ENCODE results near the gene UBE2G2. TPM values are rescaled to one million over a fixed set of nuclear protein-coding genes. Genes with fewer than 3 reads are reported as not detected.

Gene UBE2G2
- total RNA-seq, 1 experiment from 2014 or later: 121 TPM

GRCh38 chr21:44840771-44841170, 39.2 kb upstream of the UBE2G2 start:
- no peaks in the 10 kb centered on the region for H3K36me3 Mint-ChIP-seq (ENCODE audit: insufficient read depth in 1 of 3, low read depth in 3 of 3)
- H3K4me3 Mint-ChIP-seq: no peak overlapping the region
- Histone ChIP-seq H2BK15ac (ENCODE audit: low read depth, low read length) (no peak overlapping the region), H3K79me1 (ENCODE audit: insufficient read depth, low read depth, low read length, poor library complexity, severe bottlenecking) (no peaks in the 10 kb centered on the region), H3K14ac (ENCODE audit: insufficient read depth, low read length) (no peak overlapping the region), H4K91ac (ENCODE audit: insufficient read length, low read depth, low read length) (no peak overlapping the region), H3K27me3 (ENCODE audit: insufficient read depth, low read length) (no peaks in the 10 kb centered on the region), H3K27ac (ENCODE audit: insufficient read length, low read depth, low read length) (no peak overlapping the region), H3K23me2 (ENCODE audit: insufficient read length, low read depth, low read length, poor library complexity, severe bottlenecking) (no peaks in the 10 kb centered on the region), H2AFZ (ENCODE audit: low read length) (no peak overlapping the region), H3K4me1 (ENCODE audit: insufficient read depth, low read length) (0 out of 2 replicates have a peak, but pooled peaks cover 2% of the 10 kb centered on the region), H3K9ac (ENCODE audit: extremely low read depth, insufficient read length, low read length) (no peak overlapping the region), H4K8ac (replicated peaks; ENCODE audit: insufficient read length, low read depth, low read length) (no peak overlapping the region), H4K20me1 (ENCODE audit: control insufficient read depth, insufficient read depth, insufficient read length) (no peaks in the 10 kb centered on the region), H4K5ac (ENCODE audit: insufficient read length, low read depth, low read length) (no peak overlapping the region), H2BK120ac (ENCODE audit: low read depth, low read length, poor library complexity, severe bottlenecking) (no peak overlapping the region), H3K9me3 (ENCODE audit: control insufficient read depth, low read depth, low read length) (no peaks in the 10 kb centered on the region), H3K4me2 (ENCODE audit: insufficient read depth, insufficient read length, low read length) (no peak overlapping the region), H2BK12ac (ENCODE audit: insufficient read length, low read depth, low read length) (no peak overlapping the region), H2BK20ac (ENCODE audit: low read depth, low read length, poor library complexity, severe bottlenecking) (no peak overlapping the region), H2AK5ac (ENCODE audit: insufficient read length, low read length) (no peak overlapping the region), H3K18ac (ENCODE audit: insufficient read length, low read depth, low read length) (no peak overlapping the region), H2BK5ac (ENCODE audit: insufficient read length, low read length) (no peak overlapping the region), H3K23ac (ENCODE audit: insufficient read length, low read depth, low read length) (no peak overlapping the region), H3T11ph (ENCODE audit: low read length) (no peak overlapping the region), H3K4ac (ENCODE audit: low read depth, low read length) (no peak overlapping the region), H3K56ac (ENCODE audit: insufficient read length, low read depth, low read length) (no peak overlapping the region), H3K79me2 (ENCODE audit: insufficient read depth, low read length) (no peaks in the 10 kb centered on the region)
- H3K27ac Mint-ChIP-seq: no peak overlapping the region; a peak in 1 of 7 replicates
- TF ChIP-seq CTCF (conservative IDR thresholded peaks at IDR 0.05): no peak
- H3K9me3 Mint-ChIP-seq: no peaks in the 10 kb centered on the region
- H3K27me3 Mint-ChIP-seq (ENCODE audit: low read depth): peaks cover 3% of the 10 kb centered on the region; the same call in 1 of the 2 replicates
- no peak for DNase-seq
- no CpG with 5 or more reads among the region's 11 CpGs for WGBS (ENCODE audit: extremely low coverage, insufficient read length, low lambda C conversion rate)
- H3K4me1 Mint-ChIP-seq: peaks cover 10 to 18% of the 10 kb centered on the region in 2 experiments; a peak in 3 of 4 replicates

All from H9 (cell line).